Stimulated activated CD4-positive, alpha-beta T cell treated with anti-CD3 and anti-CD28 coated beads, Interleukin-4, amount 100 ng/mL, for 24 hours (primary cell): Measurements from ENCODE around the gene KCNG1.

ENCODE experiments used
- DNase-seq: peaks from one replicate; pipeline ENCODE4 v3.0.0-alpha.2; 2020

KCNG1 gene

DNA sequence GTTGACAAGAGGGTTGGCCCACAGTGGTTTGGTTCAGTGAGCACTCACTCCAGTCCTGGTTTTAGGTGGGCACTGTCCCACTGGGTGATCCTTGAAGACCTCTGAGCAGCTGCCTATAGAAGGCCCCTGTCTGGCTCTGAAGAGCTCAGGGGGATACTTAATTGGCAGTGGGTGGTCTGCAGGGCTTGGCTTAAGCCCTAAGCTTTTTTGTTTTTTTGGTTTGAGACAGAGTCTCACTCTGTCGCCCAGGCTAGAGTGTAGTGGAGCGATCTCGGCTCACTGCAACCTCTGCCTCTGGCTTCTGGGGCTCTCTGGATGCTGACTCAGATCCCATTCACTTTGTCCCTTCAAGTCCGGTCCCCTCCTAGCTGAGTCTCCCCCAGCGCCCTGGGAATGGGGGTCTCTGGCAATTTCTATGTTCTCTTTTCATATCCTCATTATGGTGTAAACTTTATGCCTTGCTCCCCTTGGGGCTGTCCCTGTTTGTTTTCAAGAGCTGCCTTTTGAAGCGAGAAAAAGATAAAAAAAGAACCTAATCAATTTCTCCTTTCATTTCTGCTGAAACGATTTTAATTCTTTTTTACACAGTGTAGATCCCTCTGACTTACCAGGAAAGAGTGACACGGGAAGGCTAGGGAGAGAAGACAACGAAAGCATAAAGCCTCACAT is 12.2 kb upstream of the KCNG1 start:
- DNase-seq: no peak

- no peak for DNase-seq
Observed at GRCh38 chr20:51034476-51034875, 11.6 kb upstream of the KCNG1 start.

- no peak for DNase-seq
Observed at GRCh38 chr20:51029963-51030920, 7.3 kb upstream of the KCNG1 start.

DNA sequence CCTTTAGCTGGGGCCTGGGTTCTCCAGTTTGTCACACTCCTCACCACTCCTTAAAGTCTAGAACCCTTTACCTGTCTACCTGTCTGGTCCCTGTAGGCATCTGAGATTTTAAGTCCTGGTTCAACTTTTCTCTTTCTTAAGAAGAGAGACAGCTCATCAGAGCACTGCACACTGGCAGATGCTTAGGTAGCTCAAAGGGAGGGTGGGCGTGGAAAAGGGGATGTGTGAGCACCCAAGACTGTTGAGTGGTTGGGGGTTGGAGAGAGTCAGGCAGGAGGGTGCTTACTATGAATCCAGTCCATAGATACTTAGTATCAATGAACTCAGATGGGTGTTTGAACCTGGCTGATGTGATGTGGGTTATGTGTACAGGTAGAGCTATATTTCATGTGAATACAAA is 6.6 kb upstream of the KCNG1 start:
- DNase-seq: no peak

DNA sequence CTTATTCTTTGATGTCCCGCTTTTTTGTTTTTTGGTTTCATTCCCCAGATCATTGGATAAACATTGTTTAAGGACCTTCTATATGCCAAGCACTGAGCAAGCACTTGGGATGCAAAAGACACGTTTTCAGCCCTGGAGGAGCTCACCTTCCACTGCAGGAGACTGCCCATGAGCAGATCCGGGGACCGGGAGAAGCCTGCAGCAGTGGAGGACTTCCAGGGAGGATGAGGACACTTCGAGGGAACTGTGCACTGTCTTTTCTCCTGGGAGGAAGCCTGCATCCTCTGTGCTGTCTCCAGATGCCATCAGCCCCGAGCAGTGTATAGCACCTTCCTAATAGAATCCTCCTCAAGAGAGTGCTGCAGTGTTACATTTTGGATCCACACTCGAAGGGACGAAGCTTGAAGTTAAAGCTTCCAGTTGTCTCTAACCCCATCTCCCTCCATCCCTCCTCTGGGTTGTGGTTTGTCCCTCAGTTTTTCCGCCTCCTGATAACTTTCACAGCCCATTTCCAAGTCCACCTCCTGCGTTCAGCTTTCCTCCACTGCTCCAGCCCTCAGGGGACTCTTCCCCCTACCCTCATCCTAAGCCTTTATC is 5.8 kb upstream of the KCNG1 start:
- DNase-seq: no peak

DNA sequence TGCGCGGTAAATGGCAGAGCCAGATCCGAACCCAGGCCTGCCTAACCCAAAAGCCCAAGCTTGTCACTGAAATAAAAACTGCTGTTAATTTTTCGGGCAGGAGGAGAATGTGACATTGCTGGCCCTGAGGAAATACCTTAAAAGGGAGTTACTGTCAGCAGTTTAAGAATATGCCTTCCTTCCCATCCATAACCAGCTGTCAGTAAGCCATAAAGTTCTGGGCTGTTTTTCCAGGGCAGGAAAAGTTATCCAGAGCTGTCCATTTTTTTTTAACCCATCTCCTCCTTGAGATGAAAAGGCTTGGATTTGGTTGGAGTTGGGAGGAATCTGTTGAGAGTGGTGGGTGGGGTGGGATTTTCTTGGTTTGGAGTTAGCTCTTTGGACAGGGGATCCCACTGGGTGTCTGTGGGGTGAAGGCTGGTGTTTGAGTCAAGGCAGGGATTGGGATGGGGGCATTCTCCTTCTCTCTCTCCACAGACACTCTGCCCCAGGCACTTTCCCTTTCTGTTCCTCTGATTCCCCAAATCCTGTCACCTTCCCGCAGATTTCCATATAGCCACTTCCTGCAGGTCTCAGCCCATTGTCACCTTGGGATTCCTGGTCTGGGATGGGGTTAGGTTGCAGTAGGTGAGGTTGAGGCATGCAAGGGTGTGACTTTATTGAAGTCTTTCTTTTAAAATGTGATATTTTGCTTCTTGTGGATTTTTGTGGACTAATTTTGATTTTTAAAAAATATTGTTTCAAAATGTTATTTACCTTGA is 4.3 kb upstream of the KCNG1 start:
- no peak for DNase-seq

- no peak for DNase-seq
Observed at GRCh38 chr20:51026269-51026668, 3.4 kb upstream of the KCNG1 start.

DNA sequence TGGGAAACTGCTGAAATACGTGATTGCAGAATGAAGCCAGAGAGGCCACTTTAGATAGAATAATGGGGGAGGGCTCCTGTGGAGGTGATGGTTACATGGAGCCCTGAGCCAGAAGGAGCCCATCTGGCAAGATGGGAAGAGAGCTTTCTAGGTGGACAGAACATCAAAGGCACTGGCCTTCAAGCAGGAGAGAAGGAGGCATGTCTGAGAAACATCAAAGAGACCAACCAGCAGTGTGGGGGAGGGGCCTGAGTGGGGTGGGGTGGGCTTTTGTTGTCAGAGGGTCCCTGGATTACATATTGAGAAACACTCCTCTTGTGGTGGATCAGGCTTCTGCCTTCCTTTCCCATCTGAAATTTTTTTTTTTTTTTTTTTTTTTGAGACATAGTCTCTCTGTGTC is 1.9 kb upstream of the KCNG1 start:
- DNase-seq: no peak

DNA sequence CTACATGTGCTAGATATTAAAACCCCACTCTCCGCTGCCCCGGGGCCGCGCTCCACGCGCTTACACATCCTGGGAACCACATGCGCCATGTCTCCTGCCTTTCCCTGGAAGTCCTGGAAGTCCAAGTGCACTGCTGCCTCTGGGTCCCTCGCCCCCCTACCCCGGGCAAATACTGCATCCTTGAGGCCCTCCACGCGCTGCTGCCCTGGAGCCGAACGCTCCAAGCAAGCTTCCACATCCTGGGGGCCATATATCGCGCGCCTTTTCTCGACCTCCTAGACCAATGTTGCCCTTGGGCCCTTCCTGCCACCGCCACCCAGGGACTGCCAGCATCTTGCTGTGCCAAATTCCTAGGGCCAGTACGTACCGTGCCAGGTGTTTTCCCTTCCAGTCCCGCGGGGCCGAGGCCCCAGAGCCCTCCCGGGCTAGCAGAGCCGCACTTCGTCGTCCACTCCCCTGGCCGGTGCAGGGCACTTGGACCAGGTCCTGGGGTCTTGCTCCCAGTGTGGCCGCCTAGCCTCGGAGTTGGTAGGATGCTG is 779 bp upstream of the KCNG1 start:
- DNase-seq: no peak

- no peak for DNase-seq
Observed at GRCh38 chr20:51022227-51022802, 592 bp downstream of the KCNG1 start.

DNA sequence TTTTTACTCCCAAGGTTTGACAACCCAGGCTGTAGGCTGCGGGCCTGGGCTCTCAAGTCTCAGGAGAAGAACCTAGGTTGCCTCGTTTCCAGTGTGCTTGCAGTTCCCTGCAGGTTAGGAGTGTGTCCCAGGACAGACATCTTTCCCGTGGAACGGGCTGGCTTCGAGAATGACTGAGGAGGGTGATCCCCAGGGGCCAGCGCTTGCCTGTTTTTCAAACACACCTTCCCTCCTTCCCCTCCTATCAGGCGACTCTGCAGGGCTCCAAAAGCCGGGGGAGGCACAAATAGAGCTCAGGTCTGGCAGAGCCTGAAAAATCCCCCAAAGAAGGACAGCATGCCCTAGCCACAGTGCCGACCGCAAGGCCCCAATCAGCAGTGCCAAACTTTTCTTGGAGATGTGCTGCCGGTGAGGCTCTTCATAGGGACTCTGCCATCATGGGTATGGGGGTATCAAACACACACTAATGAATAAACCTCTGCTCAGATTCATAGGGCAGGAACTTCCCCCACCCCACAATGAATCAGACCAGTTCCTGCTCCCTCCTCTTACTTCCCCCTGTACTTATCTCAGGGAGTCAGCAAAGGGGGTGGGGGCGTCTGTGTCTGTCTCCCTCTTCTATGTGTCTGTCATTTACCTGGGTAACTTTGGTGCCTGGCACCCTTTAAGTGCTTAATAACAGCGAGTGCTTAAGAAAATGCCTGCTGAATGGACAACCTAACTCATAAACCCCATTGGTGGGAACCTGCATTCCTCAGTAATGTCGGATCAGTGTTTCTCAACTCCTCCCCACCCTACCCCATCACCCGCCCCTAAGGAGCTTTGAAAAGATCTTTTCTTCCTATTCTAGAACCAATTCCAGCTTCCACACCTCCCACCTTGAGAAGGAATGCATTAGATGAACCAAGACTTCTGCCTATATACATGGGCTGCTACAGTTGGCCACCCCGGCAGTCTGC is 1.6 kb downstream of the KCNG1 start:
- no peak for DNase-seq

GRCh38 chr20:51020657-51021056 is 2.2 kb downstream of the KCNG1 start:
- DNase-seq: no peak

- DNase-seq: no peak
Observed at GRCh38 chr20:51019656-51020592, 3.0 kb downstream of the KCNG1 start.

DNA sequence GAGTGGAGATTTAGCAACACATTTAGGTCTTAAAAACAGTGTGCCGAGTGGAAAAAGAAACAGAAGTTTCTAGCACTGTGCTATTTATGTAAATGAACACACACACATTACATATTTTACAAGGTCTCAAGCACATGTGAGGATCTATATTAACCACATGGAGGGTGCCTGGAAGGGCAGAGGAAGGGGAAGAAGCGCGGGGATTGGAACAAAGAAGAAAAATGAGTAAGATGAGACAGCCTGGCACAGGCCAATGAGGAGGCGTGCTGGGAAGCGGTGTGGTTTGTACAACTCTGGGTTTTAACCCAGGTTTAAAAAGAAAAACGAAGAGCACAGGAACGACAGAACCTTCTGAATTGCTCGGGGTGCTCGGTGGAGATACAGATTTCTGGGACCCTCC is 5.7 kb downstream of the KCNG1 start:
- no peak for DNase-seq

DNA sequence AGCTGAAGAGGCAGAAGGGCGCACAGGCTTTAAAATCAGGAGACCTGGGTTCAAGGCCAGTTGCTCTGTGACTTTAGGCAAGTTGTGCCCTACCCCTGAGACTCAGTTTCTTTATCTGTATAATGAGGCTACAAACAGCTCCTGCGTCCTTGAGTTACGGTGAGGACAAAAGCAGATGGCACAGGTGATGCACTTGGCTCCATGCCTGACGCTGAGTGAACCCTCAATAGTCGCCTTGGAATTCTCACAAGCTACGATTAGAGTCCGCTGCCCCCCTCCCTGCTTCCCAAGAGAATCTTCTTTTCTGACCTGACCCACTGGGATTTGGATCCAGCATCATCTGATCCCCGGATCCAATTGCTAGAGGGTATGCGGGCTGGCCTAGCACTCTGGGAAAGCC is 6.4 kb downstream of the KCNG1 start:
- no peak for DNase-seq

DNA sequence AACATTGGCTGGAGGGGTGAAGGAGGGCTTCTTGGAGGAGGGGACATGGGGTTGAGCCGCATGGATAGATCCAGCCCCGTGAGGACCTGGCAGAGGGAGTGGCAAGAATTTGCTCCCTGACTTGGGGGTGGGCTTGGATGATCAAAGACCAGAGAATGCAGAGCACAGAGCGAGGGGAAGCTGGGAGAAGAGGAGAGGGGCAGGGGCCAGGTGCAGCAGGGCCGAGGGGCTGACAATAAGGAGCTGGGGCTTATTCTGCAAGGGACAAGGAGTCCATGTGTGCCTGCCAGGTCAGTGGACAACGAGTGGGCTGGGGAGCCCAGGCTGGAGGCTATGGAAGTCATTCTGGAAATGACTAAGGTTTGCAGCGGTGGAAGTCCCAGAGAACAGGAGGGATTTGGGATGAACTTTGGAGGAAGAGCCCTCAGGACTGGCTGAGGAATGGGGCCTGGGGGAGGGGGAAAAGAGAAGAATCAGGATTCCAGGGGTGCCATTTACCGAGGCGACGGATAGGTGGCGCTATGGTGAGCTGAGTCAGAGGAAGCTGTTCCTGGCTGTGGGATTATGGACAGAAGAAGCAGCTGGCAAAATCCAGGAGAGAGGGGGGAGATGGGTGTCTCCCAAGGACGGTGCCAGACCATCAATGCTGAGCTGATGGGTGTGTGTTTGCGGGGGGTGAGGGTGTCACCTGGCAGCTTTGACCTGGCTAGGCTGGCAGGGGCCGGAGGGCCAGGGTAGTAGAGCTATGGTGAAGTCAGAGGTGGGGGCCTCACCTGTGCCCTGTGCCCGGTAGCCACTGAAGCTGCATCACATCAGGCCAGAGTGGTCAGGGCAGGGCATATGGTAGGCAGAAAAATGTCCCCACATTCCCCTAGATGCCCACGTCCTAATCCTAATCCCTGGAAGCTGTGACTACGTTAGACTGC is 7.8 kb downstream of the KCNG1 start:
- DNase-seq: no peak

DNA sequence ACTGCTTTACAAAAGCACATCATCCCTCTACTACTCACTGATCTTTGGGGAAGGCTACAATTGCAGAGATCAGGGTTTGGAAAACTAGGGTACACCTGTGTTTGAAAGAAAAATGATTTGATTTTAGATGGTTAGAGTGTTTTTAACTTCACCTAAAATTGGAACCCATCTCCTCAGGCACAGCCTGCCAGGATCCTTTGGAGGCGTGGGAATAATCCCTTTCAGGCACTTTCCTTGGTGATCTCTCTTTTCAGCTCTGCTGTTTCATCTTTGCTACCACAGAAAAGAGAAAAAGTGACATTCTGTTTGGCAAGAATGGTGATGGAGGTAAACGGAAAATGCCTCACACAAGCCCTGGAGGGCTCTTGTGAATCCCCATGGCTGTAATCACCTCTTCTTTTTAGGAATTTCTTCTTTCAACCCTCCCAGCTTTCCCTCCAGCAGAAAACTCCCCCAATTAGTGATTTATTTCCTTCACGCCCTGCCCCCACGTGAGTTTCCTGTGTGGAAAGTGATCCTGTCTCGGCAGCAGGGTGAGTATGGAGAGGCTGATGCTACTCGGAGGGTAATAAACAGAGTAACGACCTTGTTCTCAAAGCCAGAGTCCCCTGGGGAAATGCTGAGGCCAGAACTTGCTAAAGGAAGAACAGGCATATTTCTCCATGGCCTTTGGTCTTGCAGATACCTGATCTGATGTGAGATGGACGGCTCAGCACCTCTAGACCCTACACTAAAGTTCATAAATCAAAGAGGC is 9.2 kb downstream of the KCNG1 start:
- no peak for DNase-seq

GRCh38 chr20:51012357-51012756 is 10.6 kb downstream of the KCNG1 start:
- no peak for DNase-seq
